ENCODE data around the gene RPS5. TPM values are rescaled to one million over a fixed set of nuclear protein-coding genes. Genes with fewer than 3 reads are reported as not detected.
A peak's percentile ranks its signal among the peaks of the same experiment; 100 is the strongest.

Gene RPS5
- total RNA-seq, 1 donor from 2014 or later: 1,982 TPM

- Mint-ChIP-seq H3K27ac (peak overlapping the region; percentile 70), H3K4me3 (peak overlapping the region; percentile 57), H3K27me3 (peaks cover 2% of the 10 kb centered on the region), H3K36me3 (ENCODE audit: low read depth) (peaks cover 5% of the 10 kb centered on the region), H3K9me3 (no peaks in the 10 kb centered on the region), H3K4me1 (peaks cover 19% of the 10 kb centered on the region)
- intact Hi-C loops (cut with micrococcal nuclease): no loop called here
- no peak for TF ChIP-seq CTCF (IDR thresholded peaks at IDR 0.05)
- no peak for ATAC-seq (ENCODE audit: low read depth)
- DNase-seq: no peak
- ChIA-PET POLR2A (interaction anchor here (0.8 to 3.4 kb wide), 9 partner anchors 10 to 212 kb away, joined by 3 to 90 read pairs (median 14); partner anchors contain the start of genes RPS5, TRIM28, ZNF132 and ZNF837), CTCF (interaction anchor here (0.9 to 1.1 kb wide), 2 partner anchors 15 to 155 kb away, joined by 3 read pairs; partner anchors contain the start of gene ZBTB45)
Observed at GRCh38 chr19:58364146-58364545, 22.9 kb upstream of the RPS5 start.

DNA sequence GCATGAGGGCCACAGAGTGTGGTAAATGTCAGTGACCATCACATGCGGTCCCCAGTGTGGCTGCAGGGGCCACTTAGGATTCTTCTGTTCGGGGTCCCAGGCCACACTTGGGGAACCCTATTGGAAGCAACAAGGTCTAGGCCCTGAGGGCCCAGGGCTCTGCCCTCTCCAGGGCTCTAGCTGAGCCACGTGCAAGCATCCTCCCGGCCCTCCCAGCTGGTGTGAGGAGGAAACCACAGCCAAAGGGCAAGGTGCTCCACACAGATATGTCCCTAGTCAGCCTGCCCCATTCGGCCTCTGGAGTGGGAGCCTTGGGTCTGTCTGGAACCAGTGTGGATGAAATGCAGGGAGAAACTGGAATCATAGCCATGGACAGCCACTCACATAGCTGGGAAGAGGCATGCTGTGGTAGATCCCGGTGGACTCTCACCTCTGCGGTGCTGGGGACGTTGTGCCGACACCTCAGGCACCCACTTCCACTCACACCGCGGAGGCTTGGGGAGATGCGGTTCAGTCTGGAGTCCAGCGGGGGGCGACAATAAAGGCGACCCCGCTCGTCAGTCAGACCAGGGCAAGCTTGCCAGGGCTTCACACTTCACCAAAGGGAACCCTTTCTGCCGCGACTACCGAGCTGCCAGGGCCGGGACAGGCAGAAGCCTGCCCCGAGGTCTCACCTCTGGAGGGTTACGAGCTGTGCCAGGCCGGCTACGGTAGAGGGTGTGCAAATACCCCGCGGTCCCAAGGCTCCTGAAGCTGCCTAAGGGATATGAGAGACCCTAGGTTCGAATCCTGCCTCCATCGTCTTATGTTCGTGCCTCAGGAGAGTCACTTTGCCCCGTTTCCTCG, 20.3 kb upstream of the RPS5 start:
- Mint-ChIP-seq H3K4me3 (no peak overlapping the region), H3K27ac (no peak overlapping the region), H3K36me3 (ENCODE audit: low read depth) (peaks cover 7% of the 10 kb centered on the region), H3K27me3 (no peaks in the 10 kb centered on the region), H3K4me1 (peaks cover 16% of the 10 kb centered on the region), H3K9me3 (no peaks in the 10 kb centered on the region)
- CTCF ChIA-PET: no interaction called here
- no peak for DNase-seq
- POLR2A ChIA-PET: interaction anchor here (0.6 to 1.1 kb wide), 3 partner anchors 9 to 18 kb away, joined by 3 to 6 read pairs (median 4); no protein-coding TSS in a partner anchor
- intact Hi-C loops (cut with micrococcal nuclease): no loop called here
- TF ChIP-seq CTCF (IDR thresholded peaks at IDR 0.05): no peak
- no peak for ATAC-seq (ENCODE audit: low read depth)

DNA sequence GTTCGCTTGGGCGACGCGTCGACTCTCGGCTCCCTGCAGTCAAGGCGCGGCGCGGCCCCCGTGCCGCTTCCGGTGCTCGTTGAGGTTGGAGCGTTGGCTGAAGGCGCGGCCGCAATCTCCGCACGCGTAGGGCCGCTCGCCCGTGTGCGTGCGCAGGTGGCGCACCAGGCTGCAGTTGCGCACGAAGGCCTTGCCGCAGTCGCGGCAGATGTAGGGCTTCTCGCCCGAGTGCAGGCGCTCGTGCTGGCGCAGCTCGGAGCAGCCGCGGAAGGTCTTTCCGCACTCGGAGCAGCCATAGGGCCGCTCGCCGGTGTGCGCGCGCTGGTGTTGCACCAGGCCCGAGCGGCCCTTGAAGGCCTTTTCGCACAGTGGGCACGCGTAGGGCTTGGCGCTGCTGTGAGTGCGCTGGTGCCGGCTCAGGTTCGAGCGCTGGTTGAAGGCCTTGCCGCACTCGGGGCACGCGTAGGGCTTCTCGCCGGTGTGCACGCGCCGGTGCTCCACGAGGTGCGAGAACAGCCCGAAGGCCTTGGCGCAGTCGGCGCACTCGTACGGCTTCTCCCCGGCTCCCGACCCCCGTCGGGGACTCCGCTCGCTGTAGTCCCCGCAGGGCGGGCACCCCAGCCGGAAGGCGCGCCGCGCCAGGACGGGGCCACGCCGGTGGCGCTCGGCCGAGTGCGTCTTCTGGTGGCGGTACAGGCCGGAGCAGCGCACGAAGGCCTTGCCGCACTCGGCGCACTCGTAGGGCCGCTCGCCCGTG, 19.2 kb upstream of the RPS5 start:
- CTCF ChIA-PET: no interaction called here
- peaks cover 2% of the 10 kb centered on the region for H3K36me3 Mint-ChIP-seq (ENCODE audit: low read depth)
- POLR2A ChIA-PET: interaction anchor here (0.6 to 1.1 kb wide), 3 partner anchors 8 to 19 kb away, joined by 3 to 6 read pairs (median 4); no protein-coding TSS in a partner anchor

GRCh38 chr19:58368561-58369360, 18.3 kb upstream of the RPS5 start:
- ChIA-PET POLR2A (interaction anchor here (0.6 kb wide), 1 partner anchor 950 kb away, joined by 4 read pairs; no protein-coding TSS in a partner anchor), CTCF (no interaction called here)
- intact Hi-C loops (cut with micrococcal nuclease): no loop called here
- Mint-ChIP-seq H3K9me3 (no peaks in the 10 kb centered on the region), H3K4me3 (no peak overlapping the region), H3K36me3 (ENCODE audit: low read depth) (peaks cover 2% of the 10 kb centered on the region), H3K27ac (no peak overlapping the region), H3K4me1 (peaks cover 6% of the 10 kb centered on the region), H3K27me3 (no peaks in the 10 kb centered on the region)
- ATAC-seq (ENCODE audit: low read depth): no peak
- DNase-seq: no peak
- TF ChIP-seq CTCF (IDR thresholded peaks at IDR 0.05): no peak

More for the DNA sequence above, 19.2 kb upstream of the RPS5 start:
- ATAC-seq (ENCODE audit: low read depth) (no peak), DNase-seq (no peak)
- H3K27me3 Mint-ChIP-seq: no peaks in the 10 kb centered on the region
- intact Hi-C loops (cut with micrococcal nuclease): no loop called here
- H3K4me3 Mint-ChIP-seq: no peak overlapping the region
- TF ChIP-seq CTCF (IDR thresholded peaks at IDR 0.05): no peak
- H3K27ac Mint-ChIP-seq: no peak overlapping the region
- H3K9me3 Mint-ChIP-seq: no peaks in the 10 kb centered on the region
- H3K4me1 Mint-ChIP-seq: peaks cover 8% of the 10 kb centered on the region

Measured in activated B cell treated with CpG ODN at 0.5 μM for 24 hours (primary cell).